ENCODE results near the gene DNAAF1. TPM values are rescaled to one million over a fixed set of nuclear protein-coding genes. Genes with fewer than 3 reads are reported as not detected.
"Not testable (repeated sequence)": the region's sequence is repeated elsewhere in the genome, so short reads cannot be mapped to it uniquely, and the experiment has no call there.

Gene DNAAF1
- total RNA-seq, 2 experiments from 2014 or later: 0.33 TPM; not detected in 1

DNA sequence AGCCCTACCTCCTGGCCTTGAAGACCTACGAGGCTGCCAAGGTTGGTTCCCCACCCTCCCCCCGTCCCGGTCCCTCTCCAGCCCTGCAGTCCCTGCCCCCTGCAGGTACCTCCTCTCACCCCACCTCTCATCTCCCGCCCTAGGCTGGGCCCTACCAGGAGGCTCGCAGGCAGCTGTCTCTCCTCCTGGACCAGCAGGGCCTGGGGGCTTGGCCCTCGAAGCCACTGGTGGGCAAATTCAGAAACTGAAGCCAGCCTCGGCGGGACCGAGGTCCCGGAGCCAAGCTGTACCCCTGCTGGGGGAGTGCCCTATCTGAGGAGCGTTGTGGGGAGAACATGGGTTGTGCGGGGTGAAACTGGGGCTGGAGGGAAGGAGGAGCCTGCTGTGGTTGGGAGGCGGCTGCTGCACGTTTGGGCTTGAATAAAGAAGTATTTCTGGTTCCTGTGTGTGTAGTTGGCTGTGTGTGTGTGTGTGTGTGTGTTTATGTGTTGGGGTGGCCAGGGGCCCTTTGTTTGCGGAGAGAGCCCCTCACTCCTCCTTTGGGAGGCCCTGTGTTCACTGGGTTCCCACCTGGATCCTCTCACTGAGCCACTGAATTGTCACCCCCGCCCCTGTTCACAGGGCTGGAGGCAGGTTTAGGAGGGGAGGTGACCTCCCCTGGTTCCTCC lies 51.8 kb downstream of the DNAAF1 start:
- Mint-ChIP-seq H3K36me3 (no peaks in the 10 kb centered on the region), H3K4me1 (peaks cover 19% of the 10 kb centered on the region), H3K27me3 (no peaks in the 10 kb centered on the region), H3K27ac (no peak overlapping the region), H3K9me3 (no peaks in the 10 kb centered on the region), H3K4me3 (peak overlapping the region; percentile 14)
- DNase-seq: no peak

DNA sequence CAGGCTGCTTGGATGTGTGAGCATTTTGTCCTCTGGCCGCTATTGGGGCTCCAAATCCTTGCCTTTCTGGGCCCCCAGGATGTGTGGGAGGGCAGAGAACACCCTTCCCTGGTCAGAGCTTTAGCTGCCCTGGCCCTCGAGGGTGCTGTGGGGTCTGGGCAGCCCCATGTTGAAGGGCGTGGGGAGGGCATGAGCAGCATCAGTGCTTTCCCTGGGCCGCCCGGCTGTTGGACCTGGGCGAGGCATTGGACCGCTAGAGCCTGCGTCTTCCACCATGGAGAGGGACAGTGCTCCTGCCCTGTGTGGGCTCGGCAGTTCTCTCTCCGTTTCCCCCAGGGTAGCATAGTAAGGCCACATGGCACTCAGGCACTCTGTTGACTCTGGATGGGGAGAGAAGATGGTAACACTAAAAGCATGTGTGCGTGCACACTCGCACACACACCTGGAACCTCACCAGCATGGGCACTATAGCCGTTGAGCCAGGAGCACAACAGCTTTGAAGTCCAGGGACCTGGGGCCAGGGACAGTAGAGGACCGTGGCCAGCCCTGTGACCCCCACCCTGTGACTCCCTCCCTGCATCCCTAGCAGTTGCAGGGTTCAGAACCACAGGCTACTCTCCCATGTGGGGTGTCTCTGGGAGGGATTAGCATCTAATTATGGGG lies 52.5 kb downstream of the DNAAF1 start:
- Mint-ChIP-seq H3K9me3 (no peaks in the 10 kb centered on the region), H3K36me3 (no peaks in the 10 kb centered on the region), H3K4me1 (peaks cover 19% of the 10 kb centered on the region), H3K4me3 (no peak overlapping the region), H3K27me3 (no peaks in the 10 kb centered on the region), H3K27ac (no peak overlapping the region)
- no peak for DNase-seq

- Mint-ChIP-seq H3K36me3 (no peaks in the 10 kb centered on the region), H3K27me3 (no peaks in the 10 kb centered on the region), H3K9me3 (no peaks in the 10 kb centered on the region), H3K4me1 (peaks cover 12% of the 10 kb centered on the region), H3K27ac (no peak overlapping the region), H3K4me3 (no peak overlapping the region)
- no peak for DNase-seq
Measured at GRCh38 chr16:84198401-84198800, 53.3 kb downstream of the DNAAF1 start.

GRCh38 chr16:84199097-84199496 lies 54.0 kb downstream of the DNAAF1 start:
- H3K9me3 Mint-ChIP-seq: no peaks in the 10 kb centered on the region
- H3K36me3 Mint-ChIP-seq: no peaks in the 10 kb centered on the region
- H3K27me3 Mint-ChIP-seq: no peaks in the 10 kb centered on the region
- no peak overlapping the region for H3K4me3 Mint-ChIP-seq
- H3K4me1 Mint-ChIP-seq: peaks cover 5% of the 10 kb centered on the region
- H3K27ac Mint-ChIP-seq: no peak overlapping the region
- no peak for DNase-seq

GRCh38 chr16:84199861-84200260 lies 54.8 kb downstream of the DNAAF1 start:
- no peaks in the 10 kb centered on the region for H3K36me3 Mint-ChIP-seq
- H3K4me3 Mint-ChIP-seq: no peak overlapping the region
- H3K9me3 Mint-ChIP-seq: no peaks in the 10 kb centered on the region
- no peak for DNase-seq
- H3K4me1 Mint-ChIP-seq: no peaks in the 10 kb centered on the region
- no peaks in the 10 kb centered on the region for H3K27me3 Mint-ChIP-seq
- no peak overlapping the region for H3K27ac Mint-ChIP-seq

DNA sequence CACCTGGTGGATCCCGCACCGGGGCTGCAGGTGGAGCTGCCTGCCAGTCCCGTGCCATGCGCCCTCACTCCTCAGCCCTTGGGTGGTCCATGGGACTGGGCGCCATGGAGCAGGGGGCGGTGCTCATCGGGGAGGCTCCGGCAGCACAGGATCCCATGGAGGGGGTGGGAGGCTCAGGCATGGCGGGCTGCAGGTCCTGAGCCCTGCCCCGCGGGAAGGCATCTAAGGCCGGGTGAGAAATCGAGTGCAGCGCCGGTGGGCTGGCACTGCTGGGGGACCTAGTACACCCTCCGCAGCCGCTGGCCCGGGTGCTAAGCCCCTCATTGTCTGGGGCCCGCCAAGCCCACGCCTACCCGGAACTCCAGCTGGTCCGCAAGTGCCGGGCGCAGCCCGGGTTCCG lies 59.4 kb downstream of the DNAAF1 start:
- H3K27me3 Mint-ChIP-seq, DNase-seq, H3K36me3 Mint-ChIP-seq, H3K9me3 Mint-ChIP-seq, H3K27ac Mint-ChIP-seq, H3K4me3 Mint-ChIP-seq, H3K4me1 Mint-ChIP-seq: not testable (repeated sequence)

GRCh38 chr16:84205123-84205522 lies 60.0 kb downstream of the DNAAF1 start:
- H3K27me3 Mint-ChIP-seq, H3K4me3 Mint-ChIP-seq, H3K9me3 Mint-ChIP-seq, H3K27ac Mint-ChIP-seq, H3K4me1 Mint-ChIP-seq, H3K36me3 Mint-ChIP-seq, DNase-seq: not testable (repeated sequence)

DNA sequence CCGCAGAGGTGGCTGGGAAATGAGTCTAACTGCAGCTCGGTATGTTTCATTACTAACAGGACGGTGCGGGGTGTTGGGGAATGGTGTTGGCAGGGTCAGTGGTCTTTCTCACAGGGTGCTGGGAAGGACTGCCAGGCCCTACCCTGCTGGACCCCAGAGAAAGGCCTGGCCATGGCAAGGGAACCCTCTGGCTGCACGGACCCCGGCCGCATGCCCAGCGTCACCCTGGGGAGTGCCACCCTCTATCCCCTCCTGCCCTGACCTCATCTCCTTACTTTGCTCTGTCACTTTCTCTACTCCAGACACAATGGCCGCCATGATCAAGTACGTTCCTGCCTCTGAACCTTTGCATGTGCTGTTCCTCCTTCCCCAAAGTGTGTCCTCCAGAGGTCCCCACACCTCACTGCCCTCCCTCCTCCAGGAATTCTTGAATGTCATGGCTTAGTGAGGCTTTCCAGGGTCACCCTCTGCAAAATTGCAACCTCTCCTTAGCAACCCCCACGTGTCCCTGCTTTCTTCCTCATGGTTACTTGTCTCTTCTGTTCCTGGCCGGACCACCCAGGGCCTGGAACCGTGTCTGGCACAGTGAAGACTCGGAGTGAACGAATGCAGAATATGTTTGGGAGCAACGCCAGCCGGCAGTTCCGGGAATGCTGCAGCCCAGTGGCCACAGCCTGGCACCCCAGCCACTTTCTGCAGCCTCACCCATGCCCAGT lies 61.0 kb downstream of the DNAAF1 start:
- Mint-ChIP-seq H3K36me3 (no peaks in the 10 kb centered on the region), H3K27me3 (no peaks in the 10 kb centered on the region), H3K4me3 (no peak overlapping the region), H3K9me3 (no peaks in the 10 kb centered on the region), H3K4me1 (no peaks in the 10 kb centered on the region), H3K27ac (no peak overlapping the region)
- no peak for DNase-seq

- Mint-ChIP-seq H3K27me3 (no peaks in the 10 kb centered on the region), H3K9me3 (no peaks in the 10 kb centered on the region), H3K36me3 (no peaks in the 10 kb centered on the region), H3K4me3 (no peak overlapping the region), H3K4me1 (no peaks in the 10 kb centered on the region), H3K27ac (no peak overlapping the region)
- no peak for DNase-seq
Measured at GRCh38 chr16:84207251-84207650, 62.1 kb downstream of the DNAAF1 start.

- Mint-ChIP-seq H3K36me3 (no peaks in the 10 kb centered on the region), H3K9me3 (no peaks in the 10 kb centered on the region), H3K4me1 (no peaks in the 10 kb centered on the region), H3K27ac (no peak overlapping the region), H3K4me3 (no peak overlapping the region), H3K27me3 (no peaks in the 10 kb centered on the region)
- DNase-seq: no peak
Measured at GRCh38 chr16:84207879-84208278, 62.8 kb downstream of the DNAAF1 start.

- no peaks in the 10 kb centered on the region for H3K27me3 Mint-ChIP-seq
- H3K36me3 Mint-ChIP-seq: no peaks in the 10 kb centered on the region
- no peak overlapping the region for H3K4me3 Mint-ChIP-seq
- no peaks in the 10 kb centered on the region for H3K9me3 Mint-ChIP-seq
- H3K4me1 Mint-ChIP-seq: no peaks in the 10 kb centered on the region
- no peak for DNase-seq
- no peak overlapping the region for H3K27ac Mint-ChIP-seq
Measured at GRCh38 chr16:84209989-84210388, 64.9 kb downstream of the DNAAF1 start.

DNA sequence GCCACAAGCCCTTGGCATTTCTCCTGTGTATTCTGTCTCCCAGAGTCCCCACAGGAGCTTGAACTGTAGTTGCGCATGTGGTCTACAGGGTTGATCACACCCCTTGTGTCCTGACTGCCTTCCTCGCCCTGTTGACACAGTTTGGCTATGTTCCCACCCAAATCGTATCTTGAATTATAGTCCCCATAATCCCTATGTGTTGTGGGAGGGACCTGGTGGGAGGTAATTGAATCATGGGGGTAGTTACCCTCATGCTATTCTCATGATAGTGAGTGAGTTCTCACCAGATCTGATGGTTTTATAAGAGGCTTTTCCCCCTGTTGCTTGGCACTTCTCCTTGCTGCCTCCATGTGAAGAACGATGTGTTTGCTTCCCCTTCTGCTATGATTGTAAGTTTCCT lies 67.0 kb downstream of the DNAAF1 start:
- DNase-seq: no peak
- no peaks in the 10 kb centered on the region for H3K36me3 Mint-ChIP-seq
- no peak overlapping the region for H3K27ac Mint-ChIP-seq
- no peak overlapping the region for H3K4me3 Mint-ChIP-seq
- no peaks in the 10 kb centered on the region for H3K4me1 Mint-ChIP-seq
- no peaks in the 10 kb centered on the region for H3K27me3 Mint-ChIP-seq
- H3K9me3 Mint-ChIP-seq: no peaks in the 10 kb centered on the region

- Mint-ChIP-seq H3K27me3 (no peaks in the 10 kb centered on the region), H3K4me1 (no peaks in the 10 kb centered on the region), H3K36me3 (no peaks in the 10 kb centered on the region), H3K9me3 (no peaks in the 10 kb centered on the region), H3K27ac (no peak overlapping the region), H3K4me3 (no peak overlapping the region)
- no peak for DNase-seq
Measured at GRCh38 chr16:84212631-84213030, 67.5 kb downstream of the DNAAF1 start.

GRCh38 chr16:84214451-84215066 lies 69.5 kb downstream of the DNAAF1 start:
- Mint-ChIP-seq H3K9me3 (no peaks in the 10 kb centered on the region), H3K36me3 (no peaks in the 10 kb centered on the region), H3K27ac (no peak overlapping the region), H3K4me1 (no peaks in the 10 kb centered on the region), H3K27me3 (no peaks in the 10 kb centered on the region), H3K4me3 (no peak overlapping the region)
- DNase-seq: no peak

DNA sequence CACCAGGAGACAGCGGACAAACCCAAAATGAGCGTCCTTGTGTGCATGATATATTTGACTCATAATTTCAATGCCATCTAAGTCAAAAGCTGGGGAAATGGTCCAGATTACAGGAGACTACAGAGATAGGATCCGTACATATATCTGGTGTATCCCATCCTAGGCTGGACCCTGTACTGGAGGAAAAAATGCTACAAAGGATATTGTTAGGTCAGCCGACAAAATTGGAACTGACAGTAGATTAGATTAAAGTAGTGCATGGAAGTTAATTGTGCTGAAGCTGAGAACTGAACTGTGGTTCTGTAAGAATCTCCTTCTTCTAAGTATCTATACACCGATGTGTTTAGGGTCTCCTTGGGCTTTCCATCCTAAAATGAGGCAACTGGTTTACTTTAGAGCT lies 70.4 kb downstream of the DNAAF1 start:
- H3K27me3 Mint-ChIP-seq: no peaks in the 10 kb centered on the region
- no peak for DNase-seq

More for the DNA sequence above, 70.4 kb downstream of the DNAAF1 start:
- Mint-ChIP-seq H3K36me3 (no peaks in the 10 kb centered on the region), H3K4me3 (no peak overlapping the region), H3K27ac (no peak overlapping the region), H3K9me3 (no peaks in the 10 kb centered on the region), H3K4me1 (no peaks in the 10 kb centered on the region)
